ENCODE results near the gene TSSC4. TPM values are rescaled to one million over a fixed set of nuclear protein-coding genes. Genes with fewer than 3 reads are reported as not detected.
"Not testable (repeated sequence)": the region's sequence is repeated elsewhere in the genome, so short reads cannot be mapped to it uniquely, and the experiment has no call there.

TSSC4 gene
- total and polyA plus RNA-seq, 8 donors = 9.4 to 147 (median 53.2) TPM

DNA sequence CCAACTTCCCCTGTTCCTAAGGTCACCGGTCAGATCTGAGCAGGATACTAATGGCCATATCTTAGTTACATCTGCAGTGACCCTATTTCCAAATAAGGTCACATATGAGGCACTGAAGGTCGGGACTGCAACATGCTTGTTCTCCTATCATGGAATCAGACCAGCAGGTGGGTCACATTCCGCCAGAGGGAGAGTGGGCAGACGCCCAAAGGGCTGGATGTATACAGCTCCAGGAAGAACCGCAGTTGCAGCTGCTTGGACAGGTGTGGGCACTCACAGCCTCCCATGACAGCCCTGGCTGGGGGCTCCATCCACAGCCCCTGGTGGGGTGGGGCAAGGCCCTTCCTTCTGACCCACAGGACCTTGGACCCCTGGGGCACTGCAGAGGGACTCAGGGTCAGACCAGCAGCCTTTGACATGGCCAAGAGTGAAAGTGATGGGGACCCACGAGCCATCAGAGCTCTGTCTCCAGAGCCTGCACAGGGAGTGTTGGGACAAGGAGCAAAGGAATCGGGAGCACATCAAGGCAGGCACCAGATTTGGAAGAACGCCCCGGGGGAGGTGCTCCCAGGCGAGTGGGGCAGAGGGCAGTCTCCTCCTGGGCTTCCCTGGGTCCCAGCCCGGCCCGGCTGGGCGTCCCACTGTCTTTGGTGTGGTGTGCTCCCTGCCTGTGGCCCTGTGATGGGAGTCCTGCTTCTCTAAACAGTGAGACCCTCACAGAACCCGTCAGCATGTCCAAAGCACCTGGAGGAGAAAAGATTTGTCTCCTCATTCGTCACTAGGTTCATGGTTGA is 36.8 kb upstream of the TSSC4 start:
- DNase-seq = no peak
- no peaks in the 10 kb centered on the region for H3K36me3 ChIP-seq
- H3K27me3 ChIP-seq = no peaks in the 10 kb centered on the region
- intact Hi-C loops (cut with DNase I; ENCODE audit: low total_unique reads) = no loop called here
- no peak for TF ChIP-seq EP300 (IDR thresholded peaks at IDR 0.05)
- TF ChIP-seq, protein P1, sequence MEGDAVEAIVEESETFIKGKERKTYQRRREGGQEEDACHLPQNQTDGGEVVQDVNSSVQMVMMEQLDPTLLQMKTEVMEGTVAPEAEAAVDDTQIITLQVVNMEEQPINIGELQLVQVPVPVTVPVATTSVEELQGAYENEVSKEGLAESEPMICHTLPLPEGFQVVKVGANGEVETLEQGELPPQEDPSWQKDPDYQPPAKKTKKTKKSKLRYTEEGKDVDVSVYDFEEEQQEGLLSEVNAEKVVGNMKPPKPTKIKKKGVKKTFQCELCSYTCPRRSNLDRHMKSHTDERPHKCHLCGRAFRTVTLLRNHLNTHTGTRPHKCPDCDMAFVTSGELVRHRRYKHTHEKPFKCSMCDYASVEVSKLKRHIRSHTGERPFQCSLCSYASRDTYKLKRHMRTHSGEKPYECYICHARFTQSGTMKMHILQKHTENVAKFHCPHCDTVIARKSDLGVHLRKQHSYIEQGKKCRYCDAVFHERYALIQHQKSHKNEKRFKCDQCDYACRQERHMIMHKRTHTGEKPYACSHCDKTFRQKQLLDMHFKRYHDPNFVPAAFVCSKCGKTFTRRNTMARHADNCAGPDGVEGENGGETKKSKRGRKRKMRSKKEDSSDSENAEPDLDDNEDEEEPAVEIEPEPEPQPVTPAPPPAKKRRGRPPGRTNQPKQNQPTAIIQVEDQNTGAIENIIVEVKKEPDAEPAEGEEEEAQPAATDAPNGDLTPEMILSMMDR (IDR thresholded peaks at IDR 0.05) = no peak
- no peak for TF ChIP-seq POLR2A (IDR thresholded peaks at IDR 0.05)
- TF ChIP-seq POLR2AphosphoS5 (IDR thresholded peaks at IDR 0.05) = no peak
- H3K27ac ChIP-seq = no peak overlapping the region
- 77 to 92% (median 87%) methylated on average over 13 to 15 of the region's 15 CpGs for WGBS, 5 donors
- no peak overlapping the region for H3K4me3 ChIP-seq
- H3K4me1 ChIP-seq = peaks cover 0 to 14% (median 4%) of the 10 kb centered on the region in 4 donors
- no peaks in the 10 kb centered on the region for H3K9me3 ChIP-seq

DNA sequence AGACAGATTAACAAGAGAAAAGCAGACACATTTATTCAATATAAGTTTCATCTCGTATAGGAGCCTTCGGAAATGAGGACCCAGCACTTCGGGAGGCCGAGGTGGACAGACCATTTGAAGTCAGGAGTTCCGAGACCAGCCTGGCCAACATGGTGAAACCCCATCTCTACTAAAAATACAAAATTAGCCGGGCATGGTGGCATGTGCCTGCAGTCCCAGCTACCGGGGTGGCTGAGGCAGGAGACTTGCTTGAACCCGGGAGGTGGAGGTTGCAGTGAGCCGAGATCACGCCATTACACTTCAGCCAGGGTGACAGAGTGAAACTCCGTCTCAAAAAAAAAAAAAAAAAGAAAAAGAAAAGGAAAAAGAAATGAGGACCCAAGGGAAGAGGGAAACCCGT is 36.2 kb upstream of the TSSC4 start:
- DNase-seq; H3K27me3 ChIP-seq; H3K9me3 ChIP-seq; intact Hi-C loops (cut with DNase I; ENCODE audit: low total_unique reads); H3K36me3 ChIP-seq; H3K4me3 ChIP-seq; H3K27ac ChIP-seq: not testable (repeated sequence)
- peaks cover 0 to 14% (median 4%) of the 10 kb centered on the region in 4 donors for H3K4me1 ChIP-seq
- 88 to 95% (median 94%) methylated on average over 12 of the region's 12 CpGs for WGBS, 5 donors

DNA sequence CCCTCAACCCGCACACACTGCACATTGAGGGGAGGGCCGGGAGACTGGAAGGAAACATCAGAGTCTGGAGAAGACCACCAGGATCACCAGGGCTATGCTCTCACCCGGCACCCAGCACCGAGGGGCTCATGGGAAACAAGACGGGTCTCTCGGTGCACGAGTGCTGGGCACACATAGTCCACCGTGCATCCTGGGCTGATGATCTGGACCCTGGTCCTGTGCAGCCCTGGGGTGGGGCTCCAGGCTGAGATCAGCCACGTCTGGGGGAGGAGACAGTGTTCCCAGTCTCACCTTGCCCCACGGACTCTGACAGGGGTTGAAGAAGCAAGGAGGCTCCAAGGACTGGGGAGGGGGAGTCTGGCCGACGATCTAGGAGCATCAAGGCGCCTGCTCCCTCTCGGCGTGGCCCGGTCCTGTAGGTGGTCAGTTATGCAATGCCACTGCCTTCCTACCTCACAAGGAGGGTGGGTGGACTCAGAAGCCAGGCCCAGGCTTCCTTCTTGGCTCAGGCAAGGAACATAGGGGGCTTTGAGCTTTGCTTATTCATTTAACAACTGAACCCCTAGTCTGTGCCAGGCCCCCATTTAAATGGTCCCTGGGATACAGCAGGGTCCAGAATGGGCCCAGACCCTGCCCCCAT is 34.9 kb upstream of the TSSC4 start:
- Histone ChIP-seq H3K27me3 (no peaks in the 10 kb centered on the region), H3K4me3 (no peak overlapping the region), H3K9me3 (no peaks in the 10 kb centered on the region), H3K27ac (no peak overlapping the region), H3K4me1 (peaks cover 0 to 14% (median 4%) of the 10 kb centered on the region in 4 donors), H3K36me3 (no peaks in the 10 kb centered on the region)
- DNase-seq = no peak
- intact Hi-C loops (cut with DNase I; ENCODE audit: low total_unique reads) = no loop called here
- TF ChIP-seq, protein P1 (IDR thresholded peaks at IDR 0.05) = no peak
- no peak for TF ChIP-seq POLR2A (IDR thresholded peaks at IDR 0.05)
- no peak for TF ChIP-seq EP300 (IDR thresholded peaks at IDR 0.05)
- no peak for TF ChIP-seq POLR2AphosphoS5 (IDR thresholded peaks at IDR 0.05)
- 78 to 93% (median 88%) methylated on average over 11 to 16 of the region's 16 CpGs for WGBS, 5 donors

DNA sequence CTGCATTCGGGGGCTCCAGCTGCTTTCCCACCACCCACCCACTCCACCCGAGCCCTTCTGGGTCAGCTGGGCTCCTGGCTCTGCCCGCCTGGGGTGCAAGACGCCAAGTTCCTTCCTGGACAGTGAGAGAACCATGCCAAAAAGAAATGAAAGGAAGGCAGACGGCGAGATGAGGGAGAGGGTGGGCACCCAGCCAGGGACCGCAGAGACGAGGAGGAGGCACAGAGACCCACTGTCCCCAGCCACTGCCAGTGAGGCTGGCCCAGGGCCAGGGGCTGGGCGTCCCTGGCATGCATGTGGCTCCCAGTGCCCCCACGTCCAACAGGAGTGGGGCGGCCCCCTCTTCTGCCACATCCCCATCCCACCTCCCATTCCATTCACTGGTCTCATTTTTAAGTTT is 34.3 kb upstream of the TSSC4 start:
- H3K27me3 ChIP-seq = no peaks in the 10 kb centered on the region

More for the DNA sequence above, 34.3 kb upstream of the TSSC4 start:
- Histone ChIP-seq H3K9me3 (no peaks in the 10 kb centered on the region), H3K4me1 (peaks cover 0 to 14% (median 4%) of the 10 kb centered on the region in 4 donors), H3K4me3 (no peak overlapping the region), H3K27ac (no peak overlapping the region), H3K36me3 (no peaks in the 10 kb centered on the region)
- TF ChIP-seq POLR2A (IDR thresholded peaks at IDR 0.05) (no peak), POLR2AphosphoS5 (IDR thresholded peaks at IDR 0.05) (no peak), EP300 (IDR thresholded peaks at IDR 0.05) (no peak)
- TF ChIP-seq, protein P1 (IDR thresholded peaks at IDR 0.05) = no peak
- intact Hi-C loops (cut with DNase I; ENCODE audit: low total_unique reads) = no loop called here
- DNase-seq = peak in 1 of 2 donors; percentile 60
- 45 to 59% (median 48%) methylated on average over 9 to 11 of the region's 11 CpGs for WGBS, 5 donors

Measured in stomach (tissue), 9 donors.